Right cardiac atrium (tissue), 5 donors: ENCODE results near the gene FRS2. TPM values are rescaled to one million over a fixed set of nuclear protein-coding genes. Genes with fewer than 3 reads are reported as not detected.
"Not testable (repeated sequence)": the region's sequence is repeated elsewhere in the genome, so short reads cannot be mapped to it uniquely, and the experiment has no call there.

ENCODE experiments used
- ATAC-seq, 2 donors: fragments of 200-7000 bp; cut with Tn5 transposase; one replicate each; pipeline versions ENCODE4 v1.8.0 to v1.9.1; 2020; ENCODE audit warnings: moderate library complexity in 2 of 2, mild to moderate bottlenecking in 1 of 2
- DNase-seq, 3 donors: peaks; one replicate each; pipeline ENCODE4 v3.0.0-alpha.2; 2020
- H3K27ac ChIP-seq: one replicate; pipeline ENCODE4 v1.5.1; 2013; ENCODE audit warnings: mild to moderate bottlenecking, low read length, control low read depth, moderate library complexity
- H3K27me3 ChIP-seq: one replicate; pipeline ENCODE4 v1.6.1; 2013; ENCODE audit not compliant: control insufficient read depth, insufficient read depth
- H3K4me1 ChIP-seq: one replicate; pipeline ENCODE4 v1.6.1; 2013; ENCODE audit warnings: low read length; ENCODE audit not compliant: control insufficient read depth, insufficient read depth
- H3K4me3 ChIP-seq: one replicate; pipeline ENCODE4 v1.5.1; 2013; ENCODE audit warnings: low read length, control low read depth
- H3K9me3 ChIP-seq: one replicate; pipeline ENCODE4 v1.6.1; 2013; ENCODE audit warnings: low read length; ENCODE audit not compliant: control insufficient read depth
- WGBS: extraction: QIAGEN DNeasy Blood & Tissue Kit; methylation state at CpG from one replicate; pipeline ENCODE4 v1.1.7; 2013; 5-methylcytosine and 5-hydroxymethylcytosine counted together
- intact Hi-C, 4 donors: fragments of 100-400 bp; cut with DNase I; formaldehyde crosslinking; loops; one replicate each; pipeline versions ENCODE4 v1.11.0 to v1.14.0; 2022 to 2023
- polyA plus RNA-seq: library from polyadenylated mRNA; stranded (reverse); fragments of 200-250 nt; gene quantifications from one replicate; pipeline ENCODE4 v1.2.3, GENCODE V29; 2013
- total RNA-seq, 4 donors: library from RNA; stranded (reverse); fragmentation: NEBNext Ultra II Directional; extraction: Animal tissue kit (Norgen Biotek cat#: 25700); gene quantifications; one replicate each; pipeline ENCODE4 v1.2.1, GENCODE V29; 2021
- donor health status: healthy with polysubstance abuse.
- donor health status: DM: no; HTN: yes; CAD: no.
- donor health status: DM: no; HTN: no; CAD: no.
- donor health status: DM: no; HTN: yes; CAD: no; lungs with severe emphysema.
- donor health status: DM: yes; HTN: yes; CAD: no.

Gene FRS2
- total and polyA plus RNA-seq, 5 donors = 6.2 to 38.6 (median 27.4) TPM

DNA sequence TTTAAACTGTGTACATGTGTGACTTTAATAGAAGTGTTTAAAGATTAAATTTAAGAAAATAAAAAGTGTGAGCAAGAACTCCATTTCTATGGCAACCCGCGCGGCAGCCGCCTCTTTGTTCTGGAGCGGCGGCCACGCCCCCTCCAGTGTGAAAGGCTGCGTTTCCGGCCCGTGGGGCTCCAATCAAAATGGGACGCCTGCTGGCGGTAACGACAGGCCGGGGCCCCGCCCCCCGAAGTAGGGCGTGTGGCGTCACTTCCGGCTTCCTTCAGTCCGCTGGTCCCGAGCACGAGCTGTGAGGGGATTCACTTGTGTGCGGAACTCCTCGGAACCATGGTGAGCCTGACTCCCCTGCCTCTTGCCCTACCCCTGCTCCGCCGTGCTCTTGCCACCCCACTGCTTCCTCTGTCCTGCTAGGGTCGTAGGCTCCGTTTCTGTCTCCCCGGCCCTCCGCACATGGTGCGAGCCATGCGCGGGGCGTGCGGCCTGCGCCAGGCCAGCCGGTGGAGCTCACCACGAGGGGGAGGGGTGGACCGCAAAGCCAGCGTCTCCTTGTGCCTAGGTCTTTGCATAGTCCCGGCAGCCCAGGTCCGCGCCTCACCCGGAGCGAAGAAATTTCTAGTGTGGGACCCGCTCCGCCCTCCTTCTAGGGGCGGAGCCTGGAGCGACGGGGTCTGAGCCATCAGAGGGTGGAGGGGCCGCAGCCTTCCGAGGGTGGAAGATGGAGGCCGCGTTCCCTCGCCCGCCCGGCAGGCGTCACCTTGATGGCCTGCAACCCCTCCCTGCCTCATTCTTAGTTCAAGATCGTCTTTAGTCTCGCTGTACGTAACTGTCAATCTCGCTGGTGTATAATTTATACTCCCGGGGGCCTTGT, 115.2 kb downstream of the FRS2 start, which contains the start of gene CCT2:
CCT2 (plus strand) TSS at position 271 of the 874 bp plus-strand sequence; CDS start at position 334, 63 bp downstream.
- Histone ChIP-seq H3K27ac (peak within 1 kb of the TSS; percentile 49), H3K27me3 (no peaks in the 10 kb centered on the region), H3K4me1 (peaks cover 3% of the 10 kb centered on the region), H3K4me3 (peak within 1 kb of the TSS; percentile 63), H3K9me3 (no peaks in the 10 kb centered on the region)
- intact Hi-C loops = no loop called here
- DNase-seq = peak; percentile 98 to 99 (median 99)
- WGBS = under 1% methylated on average over 63 of the region's 63 CpGs
- peak; percentile 99 to 100 for ATAC-seq

DNA sequence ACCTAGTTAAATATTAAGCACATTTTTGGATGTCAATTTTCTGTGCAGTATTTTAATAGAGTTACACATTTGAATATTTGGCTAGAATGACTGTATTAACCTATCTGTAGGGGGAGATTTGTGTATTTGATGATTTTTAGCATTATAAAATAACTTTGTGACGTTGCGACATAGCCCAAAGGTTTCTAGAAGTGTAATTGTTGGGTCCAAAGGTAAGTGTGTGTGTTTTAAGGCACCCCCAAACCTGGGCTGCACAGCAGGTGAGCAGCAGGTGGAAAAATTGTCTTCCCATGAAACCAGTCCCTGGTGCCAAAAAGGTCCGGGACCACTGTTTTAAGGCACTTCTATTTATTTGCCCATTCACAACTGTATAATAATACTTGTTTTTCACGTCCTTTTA, 118.3 kb downstream of the FRS2 start:
- no peak for DNase-seq
- H3K9me3 ChIP-seq = no peaks in the 10 kb centered on the region
- no peaks in the 10 kb centered on the region for H3K27me3 ChIP-seq
- H3K27ac ChIP-seq = no peak overlapping the region
- ATAC-seq = no peak
- peaks cover 3% of the 10 kb centered on the region for H3K4me1 ChIP-seq
- WGBS = 91% methylated on average over 4 of the region's 4 CpGs
- intact Hi-C loops = no loop called here
- H3K4me3 ChIP-seq = no peak overlapping the region

DNA sequence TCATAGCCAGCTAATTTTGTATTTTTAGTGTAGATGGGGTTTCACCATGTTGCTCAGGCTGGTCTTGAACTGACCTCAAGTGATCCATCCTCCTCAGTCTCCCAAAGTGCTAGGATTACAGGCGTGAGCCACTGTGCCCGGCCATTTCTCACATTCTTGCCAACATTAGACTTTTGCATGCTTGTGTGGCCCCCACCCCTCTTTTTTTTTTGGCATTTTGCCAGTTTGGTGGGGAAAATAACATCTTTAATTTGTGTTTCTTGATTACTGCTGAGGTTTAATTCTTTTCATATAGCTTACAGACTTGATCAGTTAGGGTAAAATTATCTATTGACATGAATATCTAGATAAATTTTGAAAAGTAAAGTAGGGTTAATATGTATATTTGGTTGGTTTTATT, 118.9 kb downstream of the FRS2 start:
- Histone ChIP-seq H3K4me3 (no peak overlapping the region), H3K9me3 (no peaks in the 10 kb centered on the region), H3K27me3 (no peaks in the 10 kb centered on the region), H3K4me1 (peaks cover 3% of the 10 kb centered on the region), H3K27ac (no peak overlapping the region)
- intact Hi-C loops = no loop called here
- no peak for ATAC-seq
- 81% methylated on average over 2 of the region's 2 CpGs for WGBS
- DNase-seq = no peak

DNA sequence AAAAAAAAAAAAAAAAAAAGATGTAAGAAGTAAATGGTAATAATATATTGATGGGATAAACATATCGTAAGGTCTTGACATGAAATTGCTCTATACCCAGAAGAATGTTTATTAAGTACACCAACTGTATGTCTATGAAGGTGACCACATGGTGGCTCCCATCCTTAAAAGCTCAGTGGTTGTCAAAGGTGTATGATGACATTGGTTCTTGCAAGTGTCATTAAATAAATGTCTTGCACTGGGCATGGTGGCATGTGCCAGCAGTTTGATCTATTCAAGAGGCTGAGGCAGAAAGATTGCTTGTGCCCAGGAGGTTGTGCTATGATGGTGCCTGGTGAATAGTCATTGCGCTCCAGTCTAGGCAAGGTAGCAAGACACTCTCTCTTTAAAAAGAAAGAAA, 125.5 kb downstream of the FRS2 start:
- over 99% methylated on average over 2 of the region's 2 CpGs for WGBS
- Histone ChIP-seq H3K4me1 (no peaks in the 10 kb centered on the region), H3K27ac (no peak overlapping the region), H3K9me3 (no peaks in the 10 kb centered on the region), H3K27me3 (no peaks in the 10 kb centered on the region), H3K4me3 (no peak overlapping the region)
- intact Hi-C loops = no loop called here
- ATAC-seq (no peak), DNase-seq (no peak)

DNA sequence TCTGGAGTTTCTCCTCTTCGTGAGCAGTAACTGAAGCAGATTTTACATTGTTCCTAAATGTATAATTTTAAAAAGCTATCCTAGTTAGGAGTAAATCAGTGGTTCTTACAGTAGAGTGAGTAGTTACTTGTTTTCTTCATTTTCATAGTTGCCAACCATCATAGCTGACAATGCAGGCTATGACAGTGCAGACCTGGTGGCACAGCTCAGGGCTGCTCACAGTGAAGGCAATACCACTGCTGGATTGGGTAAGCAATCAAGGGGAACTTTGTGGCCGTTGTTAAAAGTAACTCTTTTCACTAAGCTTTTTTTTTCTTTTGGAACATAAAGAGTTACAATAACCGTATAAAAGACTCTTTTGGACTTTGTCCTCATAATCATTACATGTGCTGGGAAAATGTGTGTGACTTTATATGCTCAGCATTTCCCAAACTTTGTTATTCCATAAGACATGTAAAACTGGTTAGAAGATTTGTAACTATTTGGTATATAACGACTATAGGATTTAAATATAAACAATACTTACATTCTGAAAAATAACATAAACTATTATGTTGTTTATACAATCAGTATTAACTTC, 128.1 kb downstream of the FRS2 start:
- intact Hi-C loops = no loop called here
- DNase-seq (no peak), ATAC-seq (no peak)
- Histone ChIP-seq H3K9me3 (no peaks in the 10 kb centered on the region), H3K27ac (no peak overlapping the region), H3K4me3 (no peak overlapping the region), H3K4me1 (no peaks in the 10 kb centered on the region), H3K27me3 (no peaks in the 10 kb centered on the region)
- WGBS = 60% methylated on average over 4 of the region's 4 CpGs

DNA sequence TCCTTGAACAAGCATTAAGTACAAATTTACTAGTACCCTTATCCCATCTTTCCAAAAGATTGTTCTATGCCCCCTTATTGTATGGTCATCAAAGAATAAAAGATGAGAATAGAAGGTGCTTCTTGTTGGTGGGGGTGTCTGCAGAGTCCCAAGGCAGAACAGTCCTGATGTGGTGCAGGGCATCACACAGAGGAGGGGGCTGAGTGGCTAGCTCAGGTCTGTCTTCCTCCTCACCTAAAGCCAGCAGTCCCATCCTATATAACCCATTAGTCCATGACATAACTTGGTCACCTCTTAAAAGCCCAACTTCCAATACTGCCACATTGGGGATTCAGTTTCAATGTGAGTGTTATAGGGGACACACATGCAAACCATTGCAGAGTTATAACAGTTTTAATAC, 130.6 kb downstream of the FRS2 start:
- Histone ChIP-seq H3K27me3 (no peaks in the 10 kb centered on the region), H3K4me1 (no peaks in the 10 kb centered on the region), H3K27ac (no peak overlapping the region), H3K9me3 (no peaks in the 10 kb centered on the region), H3K4me3 (no peak overlapping the region)
- ATAC-seq (no peak), DNase-seq (no peak)
- intact Hi-C loops = no loop called here

DNA sequence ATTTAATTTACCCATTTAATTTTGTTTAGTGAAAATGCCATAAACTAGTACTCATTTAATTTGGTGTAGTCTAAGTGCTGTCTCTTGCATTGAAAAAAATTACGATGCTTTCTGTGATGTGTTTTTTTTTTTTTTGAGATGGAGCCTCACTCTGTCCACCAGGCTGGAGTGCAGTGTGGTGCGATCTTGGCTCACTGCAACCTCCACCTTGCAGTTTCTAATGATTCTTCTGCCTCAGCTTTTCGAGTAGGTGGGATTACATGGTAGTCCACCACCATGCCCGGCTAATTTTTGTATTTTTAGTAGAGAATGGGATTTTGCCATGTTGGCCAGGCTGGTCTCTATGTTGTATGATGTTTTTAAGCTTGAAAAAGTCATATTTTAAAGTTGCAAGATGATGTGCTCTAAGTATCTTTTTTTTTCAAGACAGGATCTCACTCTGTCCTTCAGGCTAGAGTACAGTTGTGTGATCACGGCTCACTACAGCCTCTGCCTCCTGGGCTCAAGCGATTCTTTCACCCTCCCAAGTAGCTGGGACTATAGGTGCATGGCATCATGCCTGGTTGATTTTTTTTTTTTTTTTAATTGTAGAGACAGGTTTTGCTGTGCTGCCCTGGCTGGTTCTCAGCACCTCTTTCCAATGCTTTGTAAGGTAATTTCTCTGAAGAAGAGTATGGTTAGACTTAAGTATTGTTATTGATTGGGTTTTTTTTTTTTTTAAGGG, 131.9 kb downstream of the FRS2 start:
- WGBS = 91% methylated on average over 6 of the region's 6 CpGs
- Histone ChIP-seq H3K4me3 (no peak overlapping the region), H3K27ac (no peak overlapping the region), H3K9me3 (no peaks in the 10 kb centered on the region), H3K27me3 (no peaks in the 10 kb centered on the region), H3K4me1 (no peaks in the 10 kb centered on the region)
- DNase-seq (no peak), ATAC-seq (no peak)
- intact Hi-C loops = no loop called here

DNA sequence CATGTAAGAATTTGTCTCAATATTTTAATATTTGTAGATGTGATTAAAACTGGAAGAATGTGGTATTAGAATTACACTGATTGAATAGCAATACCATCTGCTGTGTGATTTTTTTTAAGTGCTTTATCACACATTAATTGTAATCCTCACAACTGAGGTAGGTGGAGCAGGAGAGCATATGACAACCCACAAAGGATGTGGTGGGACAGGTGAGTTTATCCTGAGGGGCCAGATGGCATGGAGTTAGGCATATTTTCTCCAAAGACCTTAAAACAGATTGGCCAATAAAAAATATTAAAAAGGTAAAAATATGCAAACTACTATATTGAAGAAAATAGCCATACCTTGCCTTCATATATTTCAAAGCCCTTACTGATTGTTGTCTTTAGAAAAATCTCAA, 132.8 kb downstream of the FRS2 start:
- no peak for ATAC-seq
- Histone ChIP-seq H3K27me3 (no peaks in the 10 kb centered on the region), H3K4me3 (no peak overlapping the region), H3K27ac (no peak overlapping the region), H3K4me1 (no peaks in the 10 kb centered on the region), H3K9me3 (no peaks in the 10 kb centered on the region)
- intact Hi-C loops = no loop called here
- no peak for DNase-seq

DNA sequence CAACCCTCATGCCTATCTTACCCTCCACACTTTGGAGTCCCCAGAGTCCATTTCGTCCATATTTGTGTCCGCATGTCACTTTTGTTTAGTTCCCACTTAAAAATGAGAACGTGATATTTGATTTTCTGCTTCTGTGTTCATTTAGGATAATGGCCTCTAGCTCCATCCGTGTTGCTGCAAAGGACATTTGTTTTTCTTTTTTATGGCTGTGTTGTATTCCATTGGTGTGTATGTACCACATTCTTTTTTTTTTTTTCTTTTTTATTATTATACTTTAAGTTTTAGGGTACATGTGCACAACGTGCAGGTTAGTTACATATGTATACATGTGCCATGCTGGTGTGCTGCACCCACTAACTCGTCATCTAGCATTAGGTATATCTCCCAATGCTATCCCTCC, 133.4 kb downstream of the FRS2 start:
- H3K27me3 ChIP-seq, ATAC-seq, H3K4me3 ChIP-seq, H3K9me3 ChIP-seq, DNase-seq, H3K4me1 ChIP-seq, H3K27ac ChIP-seq, intact Hi-C loops: not testable (repeated sequence)
- WGBS = over 99% methylated on average over 5 of the region's 6 CpGs

DNA sequence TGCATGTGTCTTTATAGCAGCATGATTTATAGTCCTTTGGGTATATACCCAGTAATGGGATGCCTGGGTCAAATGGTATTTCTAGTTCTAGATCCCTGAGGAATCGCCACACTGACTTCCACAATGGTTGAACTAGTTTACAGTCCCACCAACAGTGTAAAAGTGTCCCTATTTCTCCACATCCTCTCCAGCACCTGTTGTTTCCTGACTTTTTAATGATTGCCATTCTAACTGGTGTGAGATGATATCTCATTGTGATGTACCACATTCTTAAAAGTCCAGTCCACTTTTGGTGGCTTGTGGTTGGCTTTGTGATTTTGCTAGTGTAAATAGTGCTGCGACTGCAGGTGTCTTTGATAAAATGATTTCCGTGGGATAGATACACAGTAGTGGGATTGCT, 134.1 kb downstream of the FRS2 start:
- H3K9me3 ChIP-seq, H3K27ac ChIP-seq, intact Hi-C loops, H3K27me3 ChIP-seq, H3K4me3 ChIP-seq, H3K4me1 ChIP-seq, ATAC-seq, DNase-seq: not testable (repeated sequence)
- 86% methylated on average over 2 of the region's 3 CpGs for WGBS

DNA sequence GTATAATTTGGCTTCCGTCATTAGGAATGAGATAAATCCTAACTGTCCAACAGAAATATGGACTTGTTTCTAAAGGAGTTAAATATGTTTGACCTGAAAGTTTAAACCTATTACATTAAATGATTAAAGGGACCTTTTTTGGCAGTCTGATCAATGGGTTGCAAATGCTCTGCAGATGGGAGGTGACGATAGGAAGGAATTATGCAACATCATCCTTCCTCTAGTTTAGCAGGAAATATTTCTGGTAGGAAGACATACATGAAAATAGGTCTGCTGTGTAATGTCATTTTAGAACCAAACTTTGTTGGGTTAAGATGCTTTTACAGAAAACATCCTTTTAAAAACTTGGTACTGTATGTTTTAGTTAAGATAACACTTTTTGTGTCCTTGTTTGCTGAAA, 137.9 kb downstream of the FRS2 start:
- intact Hi-C loops = no loop called here
- Histone ChIP-seq H3K4me1 (no peaks in the 10 kb centered on the region), H3K27ac (no peak overlapping the region), H3K9me3 (no peaks in the 10 kb centered on the region), H3K4me3 (peak overlapping the region; percentile 52), H3K27me3 (no peaks in the 10 kb centered on the region)
- DNase-seq (no peak), ATAC-seq (no peak)
- 40% methylated on average over 2 of the region's 2 CpGs for WGBS
